A673 (cell line): Measurements from ENCODE around the gene GTPBP6.

Experiments used
- CTCF ChIP-seq: fragments of 300-800, 200-600 bp; sonication (generic); conservative IDR thresholded peaks from 2 replicates; pipeline ENCODE4 v1.5.1; 2017; ENCODE audit warnings: low read depth, mild to moderate bottlenecking, antibody characterized with exemption, low read length, moderate library complexity, mixed read lengths
- EZH2 ChIP-seq: fragments of 200-600 bp; sonication (generic); IDR thresholded peaks from 2 replicates; pipeline ENCODE4 v1.6.1; 2017; ENCODE audit warnings: borderline replicate concordance, low read depth, mild to moderate bottlenecking, mixed read lengths, antibody characterized with exemption, low read length; ENCODE audit not compliant: poor library complexity, severe bottlenecking

GRCh38 chrX:314049-314448, 4.5 kb downstream of the GTPBP6 start:
- no peak for TF ChIP-seq CTCF
- no peak for TF ChIP-seq EZH2
